GM10266 (cell line): ENCODE data around the gene RUNX2.

Source experiments
- DNase-seq: peaks from one replicate; pipeline ENCODE4 v3.0.0; 2012; ENCODE audit errors: extremely low spot score
- TF ChIP-seq, protein P1 (sequence below): IDR thresholded peaks from 2 replicates; pipeline ENCODE4 v1.5.1; 2012; ENCODE audit warnings: mild to moderate bottlenecking, low read depth; ENCODE audit not compliant: control insufficient read depth, insufficient read depth; ENCODE audit errors: missing control alignments

Gene RUNX2

DNA sequence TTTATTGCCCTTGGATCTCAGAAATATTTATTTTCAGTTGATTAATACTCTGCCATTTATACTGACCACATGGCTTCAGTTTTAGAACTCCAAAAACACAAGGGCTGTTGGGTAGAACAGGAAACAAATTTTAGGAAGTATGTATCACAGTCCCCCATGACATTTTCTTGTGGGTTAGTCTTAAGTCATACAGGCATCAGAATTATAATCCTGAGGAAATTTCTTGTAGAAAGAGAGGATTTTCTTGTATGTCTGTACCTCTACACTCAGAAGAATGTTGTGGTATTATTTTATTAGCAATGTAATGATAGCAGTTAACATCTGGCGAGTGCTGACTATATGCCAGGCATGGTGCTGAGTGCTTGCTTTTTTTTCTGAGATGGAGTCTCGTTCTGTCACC lies 384.7 kb downstream of the RUNX2 start:
- DNase-seq: no peak
- TF ChIP-seq, protein P1, sequence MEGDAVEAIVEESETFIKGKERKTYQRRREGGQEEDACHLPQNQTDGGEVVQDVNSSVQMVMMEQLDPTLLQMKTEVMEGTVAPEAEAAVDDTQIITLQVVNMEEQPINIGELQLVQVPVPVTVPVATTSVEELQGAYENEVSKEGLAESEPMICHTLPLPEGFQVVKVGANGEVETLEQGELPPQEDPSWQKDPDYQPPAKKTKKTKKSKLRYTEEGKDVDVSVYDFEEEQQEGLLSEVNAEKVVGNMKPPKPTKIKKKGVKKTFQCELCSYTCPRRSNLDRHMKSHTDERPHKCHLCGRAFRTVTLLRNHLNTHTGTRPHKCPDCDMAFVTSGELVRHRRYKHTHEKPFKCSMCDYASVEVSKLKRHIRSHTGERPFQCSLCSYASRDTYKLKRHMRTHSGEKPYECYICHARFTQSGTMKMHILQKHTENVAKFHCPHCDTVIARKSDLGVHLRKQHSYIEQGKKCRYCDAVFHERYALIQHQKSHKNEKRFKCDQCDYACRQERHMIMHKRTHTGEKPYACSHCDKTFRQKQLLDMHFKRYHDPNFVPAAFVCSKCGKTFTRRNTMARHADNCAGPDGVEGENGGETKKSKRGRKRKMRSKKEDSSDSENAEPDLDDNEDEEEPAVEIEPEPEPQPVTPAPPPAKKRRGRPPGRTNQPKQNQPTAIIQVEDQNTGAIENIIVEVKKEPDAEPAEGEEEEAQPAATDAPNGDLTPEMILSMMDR: no peak
